ENCODE results near the gene OST4.
"Not testable (repeated sequence)": the region's sequence is repeated elsewhere in the genome, so short reads cannot be mapped to it uniquely, and the experiment has no call there.

OST4 gene

DNA sequence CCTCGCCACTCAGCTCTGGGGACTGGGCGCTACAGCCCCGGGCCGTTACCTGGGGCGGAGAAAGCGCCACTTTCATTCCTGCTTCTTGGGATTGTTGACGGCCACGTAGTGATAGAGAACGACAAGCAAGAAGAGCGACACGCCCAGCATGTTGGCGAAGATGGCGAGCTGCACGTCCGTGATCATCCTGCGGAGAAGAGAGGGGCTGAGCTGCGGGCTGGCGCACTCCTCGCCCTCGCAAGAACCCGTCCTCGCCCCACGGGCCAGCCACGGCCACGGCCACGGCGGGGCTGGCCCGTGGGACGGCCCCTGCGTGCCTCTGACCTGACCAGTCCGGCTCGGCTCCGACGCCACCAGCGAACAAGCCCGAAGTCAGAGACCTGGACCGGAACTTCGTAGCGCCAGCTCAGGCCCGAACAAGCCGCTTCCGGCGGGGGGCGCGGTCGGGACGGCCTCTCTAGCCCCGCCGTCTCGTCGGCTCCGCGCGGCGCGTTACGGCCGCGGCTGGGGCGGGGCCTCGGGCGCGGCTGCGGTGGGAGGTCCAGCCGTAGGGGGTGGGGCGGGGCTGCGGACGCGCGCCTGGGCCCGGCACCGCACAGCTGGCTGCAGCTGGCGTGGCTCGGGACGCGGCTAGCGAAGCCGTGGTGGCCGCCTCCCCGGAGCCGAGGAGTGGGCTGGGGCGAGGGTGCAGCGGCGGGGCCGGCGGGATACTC, at the start of gene OST4:
Gene OST4, minus strand, starts transcription at position 378 of the 713 bp plus-strand sequence.
- FAIRE-seq = no peak

DNA sequence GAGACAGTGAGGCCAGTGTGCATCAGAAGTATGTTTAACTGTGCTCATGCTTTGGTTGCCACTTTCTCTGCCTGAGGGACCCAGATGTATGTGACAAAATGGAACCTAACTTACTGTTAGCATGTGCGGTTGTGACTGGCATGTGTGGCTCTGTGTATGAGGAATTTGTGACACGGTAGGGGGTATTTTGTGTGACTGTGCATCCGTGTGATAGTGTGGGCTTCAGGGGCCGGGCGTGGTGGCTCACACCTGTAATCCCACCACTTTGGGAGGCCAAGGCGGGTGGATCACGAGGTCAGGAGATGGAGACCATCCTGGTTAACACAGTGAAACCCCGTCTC, 47.8 kb upstream of the OST4 start:
- FAIRE-seq = not testable (repeated sequence)

GRCh38 chr2:27118525-27119329, 47.3 kb upstream of the OST4 start, which contains the start of gene CGREF1:
Gene CGREF1, minus strand, starts transcription at chr2:27119128. Its CDS starts 14,762 bp downstream, at chr2:27104366.
- no peak for FAIRE-seq

DNA sequence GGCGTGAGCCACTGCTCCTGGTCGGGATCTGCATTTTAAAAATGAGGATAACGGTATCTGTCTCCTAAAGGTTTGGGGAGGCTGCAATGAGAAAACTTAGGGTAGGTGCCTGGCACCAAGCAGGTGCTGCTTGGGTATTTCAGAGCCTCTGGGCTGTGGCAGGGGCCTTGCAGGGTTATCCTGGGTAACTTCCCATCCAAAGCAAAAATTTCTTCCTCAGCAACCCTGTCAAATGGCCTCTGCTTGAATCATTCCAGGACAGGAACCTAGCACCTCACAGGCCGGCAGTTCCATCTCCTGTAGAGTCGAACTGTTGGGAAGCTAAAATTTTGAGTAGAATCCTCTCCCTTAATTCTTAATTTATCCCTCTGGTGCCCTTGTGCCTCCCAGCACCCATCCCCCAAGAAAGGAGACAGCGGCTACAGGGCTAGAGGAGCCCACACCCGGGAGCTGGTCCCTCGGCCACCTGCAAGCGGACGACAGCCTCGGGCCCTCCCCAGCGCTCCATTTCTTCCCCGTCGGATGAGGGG, 46.6 kb upstream of the OST4 start:
- no peak for FAIRE-seq

- FAIRE-seq = no peak
These were observed 44.1 kb upstream of the OST4 start for GRCh38 chr2:27115519-27115918.

- FAIRE-seq = not testable (repeated sequence)
These were observed 40.1 kb upstream of the OST4 start for GRCh38 chr2:27111392-27112078.

GRCh38 chr2:27110603-27111352, 39.3 kb upstream of the OST4 start:
- FAIRE-seq = not testable (repeated sequence)

- no peak for FAIRE-seq
These were observed 37.6 kb upstream of the OST4 start for GRCh38 chr2:27109083-27109482.

GRCh38 chr2:27108221-27108620, 36.8 kb upstream of the OST4 start:
- no peak for FAIRE-seq

DNA sequence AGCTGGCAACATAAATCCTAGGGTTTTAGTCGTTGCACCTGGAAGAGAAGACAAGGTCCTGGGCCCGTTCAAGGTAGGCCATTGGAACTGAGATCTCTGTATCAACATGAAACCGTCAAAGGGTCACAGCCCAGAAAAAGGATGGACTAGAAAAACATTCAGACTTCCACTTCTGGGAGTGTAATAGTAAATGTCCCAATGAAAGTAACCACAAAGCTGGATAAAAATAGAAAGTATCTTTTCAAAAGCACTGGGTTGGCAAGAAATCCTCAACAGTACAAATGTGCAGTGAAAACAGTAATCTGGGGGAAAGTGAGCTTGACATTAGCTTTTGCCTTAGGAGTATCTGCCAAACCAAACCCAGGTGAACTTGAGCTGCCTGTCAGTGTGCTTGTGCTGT, 34.5 kb upstream of the OST4 start:
- no peak for FAIRE-seq

- FAIRE-seq = no peak
These were observed 30.9 kb upstream of the OST4 start for GRCh38 chr2:27102329-27102728.

- no peak for FAIRE-seq
These were observed 28.6 kb upstream of the OST4 start for GRCh38 chr2:27100036-27100435.

GRCh38 chr2:27099334-27099955, 28.0 kb upstream of the OST4 start:
- FAIRE-seq = no peak

DNA sequence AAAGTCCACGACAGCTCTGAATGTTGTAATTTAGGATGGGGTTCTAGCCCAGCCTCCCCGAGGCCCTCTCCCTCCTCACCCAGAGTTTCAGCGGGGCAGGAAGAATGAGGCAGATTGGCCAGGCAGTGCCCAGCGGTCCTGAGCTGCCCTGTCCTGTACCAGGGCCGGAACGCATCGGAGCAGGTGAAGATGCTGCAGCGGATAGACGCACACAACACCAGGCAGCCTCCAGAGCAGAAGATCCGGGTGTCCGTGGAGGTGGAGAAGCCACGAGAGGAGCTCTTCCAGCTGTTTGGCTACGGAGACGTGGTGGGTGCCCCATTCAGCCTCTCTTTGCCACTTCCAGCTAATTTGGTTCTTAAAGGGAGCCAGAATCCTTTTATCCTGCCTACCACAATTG, 25.9 kb upstream of the OST4 start:
- no peak for FAIRE-seq

- FAIRE-seq = no peak
These were observed 25.4 kb upstream of the OST4 start for GRCh38 chr2:27096748-27097297.

DNA sequence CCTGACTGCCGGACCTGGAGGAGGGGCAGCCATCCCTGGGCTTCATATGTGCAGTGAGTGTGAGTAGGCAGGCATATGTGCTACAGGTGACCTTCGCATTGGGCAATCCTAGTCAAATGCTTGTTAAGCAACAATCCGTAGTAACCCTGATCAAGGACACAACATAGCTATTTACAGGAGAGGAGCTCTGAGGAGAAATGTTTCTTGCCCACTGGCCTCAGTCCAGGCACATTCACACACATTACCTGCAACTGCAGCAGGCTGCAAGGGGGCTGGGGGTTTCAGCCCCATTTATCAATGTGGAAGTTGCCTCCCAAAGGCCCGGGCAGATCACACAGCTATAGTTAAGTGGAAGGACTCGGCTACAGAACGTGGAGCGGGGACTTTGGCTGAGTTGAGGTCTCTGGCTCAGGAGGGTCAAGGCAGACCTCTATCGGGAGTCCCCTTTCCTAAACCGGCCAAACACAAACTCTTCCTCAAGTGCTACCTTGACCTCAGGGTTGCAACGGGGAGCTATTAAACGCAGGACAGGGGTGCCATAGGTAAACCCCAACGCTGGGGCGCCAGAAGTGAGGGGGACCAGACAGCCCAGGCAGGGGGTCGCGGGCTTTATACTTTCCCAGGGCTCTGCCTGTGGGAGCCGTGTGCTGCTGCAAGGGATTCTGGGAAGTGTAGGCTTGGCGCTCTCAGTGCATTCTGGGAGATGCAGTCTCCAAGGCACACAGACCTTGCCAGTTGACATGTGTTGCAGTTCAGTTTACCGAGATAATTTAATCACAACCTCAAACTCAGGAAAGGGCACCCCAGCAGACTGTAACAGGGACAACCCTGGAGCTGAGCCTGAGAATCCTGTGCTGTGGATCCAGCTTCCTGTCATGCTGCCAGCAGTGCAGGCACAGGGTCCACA, 24.5 kb upstream of the OST4 start:
- no peak for FAIRE-seq

GRCh38 chr2:27095427-27095744, 23.9 kb upstream of the OST4 start:
- no peak for FAIRE-seq

DNA sequence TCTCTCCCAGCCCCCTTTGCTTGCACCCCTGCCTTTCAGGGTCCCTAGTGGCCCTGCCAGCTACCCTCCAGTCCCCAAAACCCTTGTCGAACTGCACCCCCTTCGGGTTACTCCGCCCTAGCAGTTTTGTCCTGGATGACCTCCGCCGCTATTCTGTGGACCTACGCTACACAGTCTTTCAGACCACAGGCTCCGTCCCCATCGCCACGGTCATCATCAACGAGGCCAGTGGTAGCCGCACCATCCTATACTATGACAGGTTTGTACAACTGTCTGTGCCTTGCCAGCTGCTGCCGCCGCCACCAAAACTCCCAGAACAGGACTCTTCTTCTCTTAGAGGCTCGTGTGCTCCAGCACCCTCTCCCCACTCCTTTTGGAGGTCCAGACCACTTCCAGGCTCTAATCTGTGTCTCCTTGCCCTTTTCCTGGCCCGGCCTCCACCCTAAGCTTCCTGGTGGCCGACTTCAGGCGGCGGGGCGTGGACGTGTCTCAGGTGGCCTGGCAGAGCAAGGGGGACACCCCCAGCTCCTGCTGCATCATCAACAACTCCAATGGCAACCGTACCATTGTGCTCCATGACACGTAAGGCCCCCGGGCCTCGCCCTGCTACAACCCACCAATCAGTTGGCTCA, 23.0 kb upstream of the OST4 start:
- no peak for FAIRE-seq

DNA sequence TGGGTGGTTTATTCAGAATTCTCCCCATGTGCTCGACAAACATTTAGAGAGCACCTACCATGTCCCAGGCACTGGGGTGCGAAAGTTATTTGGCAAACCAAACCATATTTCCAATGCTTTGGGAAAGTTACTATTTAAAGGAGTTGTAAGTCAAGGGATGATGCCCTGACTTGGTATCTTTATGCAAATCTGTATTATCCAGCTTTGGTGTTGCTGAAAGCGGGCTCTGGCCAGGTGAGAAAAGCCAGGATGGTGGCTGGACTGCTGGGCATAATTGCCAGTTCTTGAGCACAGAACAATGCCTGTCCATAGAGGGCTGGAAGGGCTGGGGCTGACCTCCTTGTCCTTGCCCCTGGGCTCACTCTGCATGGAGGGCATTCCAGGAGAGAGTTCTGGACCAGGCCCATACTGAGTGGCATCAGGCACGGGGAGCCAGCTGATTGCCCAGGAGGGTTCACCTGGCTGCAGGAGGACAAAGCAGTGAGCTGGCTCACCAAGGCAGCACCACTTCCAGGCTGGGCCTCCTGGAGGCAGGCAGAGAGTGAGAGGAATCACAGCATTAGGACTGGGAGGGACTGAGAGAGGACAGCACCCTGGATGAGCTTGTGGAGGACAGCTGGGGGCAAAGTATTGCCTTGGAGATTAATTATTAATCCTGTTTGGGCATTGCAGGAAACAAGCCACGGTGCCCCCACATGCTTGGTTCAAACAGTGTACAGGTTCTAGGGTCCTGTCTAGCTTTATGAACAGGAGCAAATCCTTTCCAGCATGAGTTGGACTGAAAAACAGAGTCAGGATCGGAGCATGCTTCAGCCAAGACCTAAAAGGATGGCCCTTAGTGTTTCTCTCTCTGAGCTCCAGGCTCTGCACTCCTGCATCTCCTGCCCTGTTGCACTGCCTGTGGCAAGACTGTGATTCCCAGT, 22.2 kb upstream of the OST4 start:
- FAIRE-seq = no peak

All from TTC549 (cell line).